Activated CD4-positive, alpha-beta T cell treated with anti-CD3 and anti-CD28 coated beads for 36 hours (primary cell): Measurements from ENCODE around the gene IL1RAPL1. TPM values are rescaled to one million over a fixed set of nuclear protein-coding genes. Genes with fewer than 3 reads are reported as not detected.

Source experiments
- ATAC-seq: fragments of 200-7000 bp; cut with Tn5 transposase; one replicate; pipeline ENCODE4 v1.10.0; 2021; ENCODE audit warnings: mild to moderate bottlenecking, moderate library complexity
- CTCF ChIA-PET: fragments of 350-600 bp; sonication (Branson Sonifier 250); formaldehyde crosslinking; loops from one replicate; lab custom pipeline; 2021; ENCODE audit warnings: antibody characterized with exemption; lab: Charles Lee
- POLR2A ChIA-PET: fragments of 350-600 bp; sonication (Branson Sonifier 250); formaldehyde crosslinking; loops from one replicate; lab custom pipeline; 2021; ENCODE audit warnings: antibody characterized with exemption, inconsistent platforms; lab: Charles Lee
- DNase-seq: peaks from one replicate; pipeline ENCODE4 v3.0.0-alpha.2; 2020
- H3K27ac Mint-ChIP-seq: one replicate; pipeline ENCODE4 v1.8.0; 2021; ENCODE audit warnings: mixed read lengths
- H3K27me3 Mint-ChIP-seq: one replicate; pipeline ENCODE4 v1.8.0; 2021; ENCODE audit warnings: mixed read lengths
- H3K36me3 Mint-ChIP-seq: one replicate; pipeline ENCODE4 v1.8.0; 2021; ENCODE audit warnings: low read depth, mixed read lengths
- H3K4me1 Mint-ChIP-seq: one replicate; pipeline ENCODE4 v1.8.0; 2021; ENCODE audit warnings: mixed read lengths
- H3K4me3 Mint-ChIP-seq: one replicate; pipeline ENCODE4 v1.8.0; 2021; ENCODE audit warnings: mild to moderate bottlenecking, moderate library complexity, mixed read lengths
- H3K9me3 Mint-ChIP-seq: one replicate; pipeline ENCODE4 v1.8.0; 2021; ENCODE audit warnings: low read depth, mixed read lengths
- intact Hi-C, 2 experiments: fragments of 100-400 bp; cut with DNase I in 1 of 2; cut with micrococcal nuclease in 1 of 2; formaldehyde crosslinking; loops; one replicate each; pipeline versions ENCODE4 v1.14.2 to v1.15.1; 2022 to 2024; cut with DNase I, micrococcal nuclease
- total RNA-seq, 2 experiments: library from RNA; stranded (reverse); gene quantifications; one replicate each; pipeline ENCODE4 v1.2.3, GENCODE V29; 2021

Gene IL1RAPL1
- total RNA-seq, 2 experiments from 2014 or later = not detected

DNA sequence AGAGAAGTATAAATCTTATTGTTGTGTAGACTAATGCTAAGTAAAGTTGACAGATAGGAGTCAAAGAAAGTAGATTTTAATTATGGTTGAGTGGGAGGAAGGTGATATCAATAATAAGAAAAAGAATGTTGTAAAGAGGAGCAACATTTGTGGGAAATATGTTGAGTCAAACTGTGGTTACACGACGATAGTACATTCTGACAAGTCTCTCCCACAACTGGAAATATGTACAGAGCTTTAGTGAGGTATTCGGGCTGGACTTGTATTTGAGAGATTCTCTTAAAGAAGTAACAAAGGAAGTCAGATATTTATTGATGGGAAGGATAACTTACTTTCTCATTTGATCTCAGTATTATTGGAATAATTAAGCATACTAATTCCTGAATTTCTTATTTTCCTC is 1102.8 kb downstream of the IL1RAPL1 start:
- DNase-seq (no peak), ATAC-seq (no peak)
- Mint-ChIP-seq H3K36me3 (no peaks in the 10 kb centered on the region), H3K4me1 (no peaks in the 10 kb centered on the region), H3K9me3 (no peaks in the 10 kb centered on the region), H3K27me3 (no peaks in the 10 kb centered on the region), H3K27ac (no peak overlapping the region), H3K4me3 (no peak overlapping the region)
- POLR2A ChIA-PET = no interaction called here
- CTCF ChIA-PET = no interaction called here
- intact Hi-C loops = no loop called here

DNA sequence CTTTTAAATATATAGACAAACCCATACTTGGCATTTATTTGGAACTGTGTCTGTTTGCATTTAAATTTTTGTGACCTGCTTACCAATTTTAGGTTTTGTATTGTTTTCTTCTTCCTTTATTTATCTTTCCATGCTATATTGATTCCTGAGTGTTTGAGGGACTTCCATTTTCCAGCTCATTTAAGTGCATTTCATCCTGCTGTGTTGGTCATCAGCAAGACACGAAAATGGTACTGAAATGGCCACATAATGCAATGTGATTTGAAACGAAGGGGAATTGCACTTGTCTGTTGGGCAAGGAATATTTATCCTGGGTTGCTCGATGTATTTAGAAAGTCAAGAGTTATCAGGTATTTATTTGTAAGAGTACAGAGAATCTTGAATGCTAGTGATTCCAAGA is 1103.8 kb downstream of the IL1RAPL1 start:
- H3K4me3 Mint-ChIP-seq = no peak overlapping the region
- no peaks in the 10 kb centered on the region for H3K36me3 Mint-ChIP-seq
- H3K27me3 Mint-ChIP-seq = no peaks in the 10 kb centered on the region
- H3K27ac Mint-ChIP-seq = no peak overlapping the region
- DNase-seq (no peak), ATAC-seq (no peak)
- H3K4me1 Mint-ChIP-seq = no peaks in the 10 kb centered on the region
- POLR2A ChIA-PET = no interaction called here
- CTCF ChIA-PET = no interaction called here
- no peaks in the 10 kb centered on the region for H3K9me3 Mint-ChIP-seq
- intact Hi-C loops = no loop called here

DNA sequence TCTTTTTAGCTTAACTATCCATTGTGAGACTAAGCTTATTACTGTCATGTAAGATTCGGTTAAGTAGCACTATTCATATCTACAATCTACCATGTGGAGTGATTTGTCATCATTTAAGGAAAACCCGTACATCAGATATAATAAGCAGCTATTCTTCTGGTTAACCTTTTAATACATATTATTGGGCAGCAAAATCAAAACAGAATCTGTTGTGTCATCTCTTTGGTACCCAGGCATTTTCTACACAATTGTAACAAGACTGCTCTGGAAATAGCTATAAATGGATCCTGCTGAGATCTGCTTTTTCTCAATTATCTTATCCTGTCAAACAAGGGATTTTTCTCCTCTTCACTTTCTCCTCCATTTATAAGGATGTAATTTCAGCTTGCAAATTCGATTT is 1106.7 kb downstream of the IL1RAPL1 start:
- intact Hi-C loops = no loop called here
- Mint-ChIP-seq H3K27me3 (no peaks in the 10 kb centered on the region), H3K4me1 (no peaks in the 10 kb centered on the region), H3K4me3 (no peak overlapping the region), H3K36me3 (no peaks in the 10 kb centered on the region), H3K27ac (no peak overlapping the region), H3K9me3 (no peaks in the 10 kb centered on the region)
- DNase-seq (no peak), ATAC-seq (no peak)
- CTCF ChIA-PET = no interaction called here
- POLR2A ChIA-PET = no interaction called here

DNA sequence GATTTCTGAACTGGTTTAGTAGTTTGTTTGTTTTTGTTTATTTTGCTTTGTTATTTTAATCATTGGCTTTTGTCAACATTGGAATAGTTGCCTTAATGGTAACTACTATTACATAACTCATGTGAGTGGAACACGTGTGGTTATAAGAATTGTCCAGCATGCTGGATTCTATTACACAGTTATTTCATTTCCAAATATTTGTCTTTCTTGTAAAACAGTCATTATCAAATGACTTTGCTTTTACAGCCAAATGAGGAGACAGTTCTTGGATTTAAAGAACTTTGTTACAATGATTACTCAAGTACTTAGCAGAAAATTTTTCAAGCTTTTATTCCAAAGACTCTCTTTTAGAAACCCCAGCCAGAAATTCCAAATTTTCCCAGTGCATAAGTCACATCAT is 1112.0 kb downstream of the IL1RAPL1 start:
- H3K36me3 Mint-ChIP-seq = no peaks in the 10 kb centered on the region
- ChIA-PET POLR2A (no interaction called here), CTCF (no interaction called here)
- no peak overlapping the region for H3K27ac Mint-ChIP-seq
- no peaks in the 10 kb centered on the region for H3K27me3 Mint-ChIP-seq
- intact Hi-C loops = no loop called here
- no peak overlapping the region for H3K4me3 Mint-ChIP-seq
- no peaks in the 10 kb centered on the region for H3K4me1 Mint-ChIP-seq
- DNase-seq (no peak), ATAC-seq (no peak)
- no peaks in the 10 kb centered on the region for H3K9me3 Mint-ChIP-seq

DNA sequence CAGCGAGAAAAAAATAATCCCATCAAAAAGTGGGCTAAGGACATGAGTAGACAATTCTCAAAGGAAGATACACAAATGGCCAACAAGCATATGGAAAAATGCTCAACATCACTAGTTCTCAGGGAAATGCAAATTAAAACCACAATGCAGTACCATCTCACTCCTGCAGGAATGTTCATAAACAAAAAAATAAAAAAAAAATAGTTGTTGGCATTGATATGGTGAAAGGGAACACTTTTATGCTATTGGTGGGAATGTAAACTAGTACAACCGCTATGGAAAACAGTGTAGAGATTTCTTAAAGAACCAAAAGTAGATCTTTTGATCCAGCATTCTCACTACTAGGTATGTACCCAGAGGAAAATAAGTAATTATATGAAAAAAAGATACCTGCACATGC is 1119.8 kb downstream of the IL1RAPL1 start:
- Mint-ChIP-seq H3K27me3 (no peaks in the 10 kb centered on the region), H3K36me3 (no peaks in the 10 kb centered on the region), H3K4me3 (no peak overlapping the region), H3K4me1 (no peaks in the 10 kb centered on the region), H3K27ac (no peak overlapping the region), H3K9me3 (peaks cover 4% of the 10 kb centered on the region)
- intact Hi-C loops = loop anchor here in 1 of 2 experiments (10.0 kb wide), 1 partner anchor 58 kb away; no protein-coding TSS in a partner anchor
- no peak for DNase-seq
- POLR2A ChIA-PET = no interaction called here
- CTCF ChIA-PET = no interaction called here
- no peak for ATAC-seq

DNA sequence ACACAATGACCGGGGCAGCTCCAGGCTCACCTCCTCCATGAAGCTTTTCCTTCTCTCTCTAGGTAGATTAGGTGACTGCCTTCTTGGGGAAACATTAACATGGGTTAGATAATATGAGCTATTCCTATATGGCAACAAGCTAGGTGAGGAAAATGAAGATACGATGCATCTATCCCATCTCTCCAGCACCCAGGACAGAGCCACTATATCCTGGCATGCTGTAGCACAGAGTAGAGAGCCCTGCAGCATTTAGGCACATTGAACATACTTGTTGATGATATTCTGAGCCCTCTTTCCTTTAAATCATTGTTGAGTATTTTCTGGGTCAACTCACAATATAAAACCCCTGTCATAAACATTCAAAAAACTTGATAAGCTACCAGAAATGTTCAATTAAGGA is 1133.9 kb downstream of the IL1RAPL1 start:
- H3K36me3 Mint-ChIP-seq = no peaks in the 10 kb centered on the region
- DNase-seq (no peak), ATAC-seq (no peak)
- ChIA-PET POLR2A (no interaction called here), CTCF (no interaction called here)
- intact Hi-C loops = no loop called here
- no peak overlapping the region for H3K4me3 Mint-ChIP-seq
- H3K27ac Mint-ChIP-seq = no peak overlapping the region
- H3K9me3 Mint-ChIP-seq = peaks cover 5% of the 10 kb centered on the region
- no peaks in the 10 kb centered on the region for H3K4me1 Mint-ChIP-seq
- H3K27me3 Mint-ChIP-seq = no peaks in the 10 kb centered on the region

DNA sequence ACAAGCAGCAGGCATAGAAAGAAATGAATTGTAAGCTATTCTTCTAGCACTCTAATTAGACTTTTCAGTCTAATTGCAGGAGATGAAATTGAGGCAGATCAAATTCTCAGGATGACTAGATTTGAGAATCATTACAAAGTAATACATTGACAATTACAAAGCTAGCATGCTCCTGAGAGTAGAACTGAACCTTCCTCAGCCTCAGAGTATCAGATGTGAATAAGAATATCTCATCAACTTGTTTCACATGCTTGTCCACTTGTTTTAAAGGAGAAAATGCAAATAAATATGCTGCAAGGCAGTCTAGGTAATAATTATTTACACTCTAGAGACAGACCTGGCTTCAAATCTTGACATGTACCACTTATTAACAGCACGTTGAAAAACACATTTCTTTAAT is 1137.1 kb downstream of the IL1RAPL1 start:
- H3K27me3 Mint-ChIP-seq = no peaks in the 10 kb centered on the region
- ChIA-PET CTCF (no interaction called here), POLR2A (no interaction called here)
- ATAC-seq (no peak), DNase-seq (no peak)
- intact Hi-C loops = no loop called here
- H3K4me1 Mint-ChIP-seq = no peaks in the 10 kb centered on the region
- no peak overlapping the region for H3K27ac Mint-ChIP-seq
- no peaks in the 10 kb centered on the region for H3K9me3 Mint-ChIP-seq
- no peaks in the 10 kb centered on the region for H3K36me3 Mint-ChIP-seq
- H3K4me3 Mint-ChIP-seq = no peak overlapping the region

DNA sequence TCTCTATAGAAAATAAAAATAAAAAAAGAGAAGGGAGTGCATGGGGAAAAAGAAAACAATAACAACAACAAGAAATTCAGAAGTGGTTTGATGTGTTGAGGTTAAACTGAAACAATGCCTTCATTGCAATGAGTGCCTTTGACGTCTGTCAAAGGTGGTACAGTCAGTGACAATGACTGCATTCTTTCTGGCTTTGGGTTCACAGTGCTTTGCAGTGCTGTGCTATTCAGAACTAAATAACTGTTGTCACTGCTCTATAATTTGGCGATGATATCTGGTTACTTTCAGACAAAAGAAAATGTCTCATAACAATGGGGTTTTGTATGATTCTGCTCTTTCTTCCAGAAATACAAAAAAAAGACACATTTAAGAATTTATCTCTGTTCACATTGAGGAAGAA is 1139.6 kb downstream of the IL1RAPL1 start:
- no peaks in the 10 kb centered on the region for H3K27me3 Mint-ChIP-seq
- H3K36me3 Mint-ChIP-seq = no peaks in the 10 kb centered on the region
- H3K27ac Mint-ChIP-seq = no peak overlapping the region
- intact Hi-C loops = no loop called here
- ChIA-PET POLR2A (no interaction called here), CTCF (no interaction called here)
- no peaks in the 10 kb centered on the region for H3K4me1 Mint-ChIP-seq
- H3K4me3 Mint-ChIP-seq = no peak overlapping the region
- no peaks in the 10 kb centered on the region for H3K9me3 Mint-ChIP-seq
- no peak for DNase-seq
- ATAC-seq = no peak

DNA sequence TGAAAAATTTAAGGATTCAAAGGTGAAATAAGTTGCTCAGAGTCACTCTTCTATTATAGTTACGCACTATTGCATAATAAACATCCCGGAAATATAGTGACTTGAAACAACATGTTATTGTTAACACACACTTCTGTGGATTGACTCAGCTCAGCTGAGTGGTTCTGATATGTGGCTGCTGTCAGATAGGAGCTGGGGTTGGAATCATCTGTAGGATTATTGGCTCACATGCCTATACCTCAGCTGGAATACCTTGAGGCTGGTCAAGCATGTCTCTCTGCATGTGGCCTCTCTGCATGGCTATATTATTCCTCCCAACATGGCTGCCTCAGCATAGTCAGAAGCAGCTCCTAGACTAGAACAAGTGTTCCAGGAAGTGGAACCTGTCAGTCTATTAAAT is 1141.4 kb downstream of the IL1RAPL1 start:
- Mint-ChIP-seq H3K4me1 (no peaks in the 10 kb centered on the region), H3K9me3 (no peaks in the 10 kb centered on the region), H3K36me3 (no peaks in the 10 kb centered on the region), H3K27ac (no peak overlapping the region), H3K27me3 (no peaks in the 10 kb centered on the region), H3K4me3 (no peak overlapping the region)
- intact Hi-C loops = no loop called here
- POLR2A ChIA-PET = no interaction called here
- ATAC-seq = no peak
- CTCF ChIA-PET = no interaction called here
- DNase-seq = no peak

DNA sequence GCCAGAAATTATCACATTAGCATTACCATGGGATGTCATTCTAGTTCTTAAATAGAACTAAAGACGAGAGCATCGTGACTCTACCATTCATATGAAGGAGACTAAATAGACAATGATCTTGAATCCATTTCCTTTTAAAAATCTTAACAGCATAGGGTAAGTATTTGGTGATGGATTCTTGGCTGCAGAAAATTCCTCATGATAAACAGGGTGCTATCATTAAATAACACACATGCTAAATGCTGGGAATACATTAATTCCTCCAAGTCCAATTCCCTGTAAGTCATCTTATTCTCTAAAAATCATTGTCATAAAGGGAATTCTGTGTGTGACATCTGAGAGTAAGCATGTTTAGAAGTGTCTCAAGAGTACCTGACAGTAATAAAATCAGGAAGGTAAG is 1157.7 kb downstream of the IL1RAPL1 start:
- no peaks in the 10 kb centered on the region for H3K27me3 Mint-ChIP-seq
- H3K4me1 Mint-ChIP-seq = no peaks in the 10 kb centered on the region
- H3K27ac Mint-ChIP-seq = no peak overlapping the region
- ATAC-seq (no peak), DNase-seq (no peak)
- ChIA-PET POLR2A (no interaction called here), CTCF (no interaction called here)
- H3K4me3 Mint-ChIP-seq = no peak overlapping the region
- H3K9me3 Mint-ChIP-seq = peaks cover 2% of the 10 kb centered on the region
- intact Hi-C loops = no loop called here
- no peaks in the 10 kb centered on the region for H3K36me3 Mint-ChIP-seq

DNA sequence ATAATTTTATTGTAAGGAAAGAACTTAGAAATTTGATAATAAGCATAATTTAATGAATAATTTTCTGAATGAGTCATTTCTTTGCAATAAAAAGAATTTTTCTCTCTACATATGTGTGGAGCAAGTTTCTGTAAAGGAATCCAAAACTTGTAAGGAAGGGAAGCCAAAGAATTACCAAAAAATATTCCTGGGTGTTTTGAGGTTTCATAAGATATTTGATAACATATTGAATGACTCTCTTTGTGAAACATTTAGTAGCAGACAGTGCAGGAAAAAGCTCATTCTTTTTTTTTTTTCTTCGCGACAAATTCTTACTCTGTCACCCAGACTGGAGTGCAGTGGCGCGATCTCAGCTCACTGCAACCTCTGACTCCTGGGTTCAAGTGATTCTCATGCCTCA is 1159.1 kb downstream of the IL1RAPL1 start:
- CTCF ChIA-PET = no interaction called here
- peaks cover 2% of the 10 kb centered on the region for H3K9me3 Mint-ChIP-seq

DNA sequence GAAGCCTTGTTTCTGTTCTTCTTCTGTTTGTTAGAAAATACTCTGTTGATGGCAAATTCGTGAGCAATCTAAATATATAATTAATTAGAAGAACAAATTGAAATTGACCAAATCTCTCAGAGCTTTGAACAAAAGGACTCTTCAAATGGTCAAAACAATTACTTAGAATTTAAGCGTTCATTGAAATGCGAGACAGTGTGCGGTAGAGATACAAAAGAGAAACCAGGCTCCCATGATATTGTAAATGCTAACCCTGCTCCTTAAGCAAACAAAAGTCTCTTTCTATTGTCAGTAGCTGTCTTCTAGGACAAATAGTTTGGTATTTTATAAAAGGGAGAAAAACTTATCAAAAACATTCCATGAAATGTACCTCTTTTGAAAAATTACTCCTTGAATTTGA is 1174.8 kb downstream of the IL1RAPL1 start:
- Mint-ChIP-seq H3K4me3 (no peak overlapping the region), H3K4me1 (no peaks in the 10 kb centered on the region), H3K9me3 (no peaks in the 10 kb centered on the region), H3K27me3 (no peaks in the 10 kb centered on the region), H3K27ac (no peak overlapping the region), H3K36me3 (no peaks in the 10 kb centered on the region)
- ATAC-seq (no peak), DNase-seq (no peak)
- POLR2A ChIA-PET = no interaction called here
- intact Hi-C loops = loop anchor here in 1 of 2 experiments (10.0 kb wide), 1 partner anchor 57 kb away; no protein-coding TSS in a partner anchor
- CTCF ChIA-PET = no interaction called here

More for the DNA sequence above, 1159.1 kb downstream of the IL1RAPL1 start:
- no peak overlapping the region for H3K27ac Mint-ChIP-seq
- no peak for DNase-seq
- no peaks in the 10 kb centered on the region for H3K36me3 Mint-ChIP-seq
- H3K4me1 Mint-ChIP-seq = no peaks in the 10 kb centered on the region
- H3K4me3 Mint-ChIP-seq = no peak overlapping the region
- no peak for ATAC-seq
- POLR2A ChIA-PET = no interaction called here
- intact Hi-C loops = no loop called here
- no peaks in the 10 kb centered on the region for H3K27me3 Mint-ChIP-seq

DNA sequence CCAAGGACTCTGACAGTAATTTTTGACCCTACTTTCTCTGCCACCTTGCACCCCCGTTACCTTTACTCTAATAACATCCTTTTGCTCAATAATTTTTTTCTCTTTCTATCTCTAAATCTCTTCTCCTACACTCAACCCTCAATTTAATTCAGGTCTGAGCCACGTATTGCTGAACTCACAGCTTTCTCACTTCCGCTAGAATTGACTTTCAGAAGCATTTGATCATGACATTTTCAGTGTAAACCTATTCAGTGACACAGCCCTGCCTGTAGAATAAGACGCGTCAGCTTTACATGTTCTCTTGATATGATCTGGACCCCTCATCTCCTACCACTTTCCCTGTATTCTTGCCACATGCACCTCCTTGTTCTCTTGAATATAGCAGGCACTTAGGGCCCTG is 1188.6 kb downstream of the IL1RAPL1 start:
- intact Hi-C loops = no loop called here

More for the DNA sequence above, 1188.6 kb downstream of the IL1RAPL1 start:
- DNase-seq (no peak), ATAC-seq (no peak)
- H3K36me3 Mint-ChIP-seq = no peaks in the 10 kb centered on the region
- POLR2A ChIA-PET = no interaction called here
- CTCF ChIA-PET = interaction anchor here (1.3 kb wide), 1 partner anchor 20 kb away, joined by 3 read pairs; no protein-coding TSS in a partner anchor
- H3K4me1 Mint-ChIP-seq = no peaks in the 10 kb centered on the region
- no peaks in the 10 kb centered on the region for H3K27me3 Mint-ChIP-seq
- H3K4me3 Mint-ChIP-seq = no peak overlapping the region
- no peak overlapping the region for H3K27ac Mint-ChIP-seq
- no peaks in the 10 kb centered on the region for H3K9me3 Mint-ChIP-seq
